HEK293 (cell line): ENCODE data around the gene ANKRD1.

Experiments used
- CTCF ChIA-PET: fragments of 350-600 bp; formaldehyde crosslinking; extraction: SDS; loops from one replicate; lab custom pipeline; 2021; ENCODE audit warnings: antibody characterized with exemption; lab: Yijun Ruan, JAX
- POLR2A ChIA-PET: fragments of 300-600 bp; formaldehyde crosslinking; extraction: SDS; loops from one replicate; lab custom pipeline; 2020; ENCODE audit warnings: antibody characterized with exemption, inconsistent platforms; lab: Yijun Ruan, JAX
- H3K27ac ChIP-seq: fragments of 200-500 bp; sonication (Bioruptor generic); 2 replicates; pipeline ENCODE4 v1.5.1; 2014; ENCODE audit warnings: low read depth, low read length, control low read depth, inconsistent platforms; ENCODE audit errors: extremely low read depth
- H3K36me3 ChIP-seq, 2 experiments: fragments of 200-500 bp in 1 of 2; sonication (Bioruptor generic) in 1 of 2; 1 replicate in 1 of 2; 2 replicates in 1 of 2; pipeline ENCODE4 v1.5.1; 2014 to 2017; ENCODE audit warnings: inconsistent platforms in 2 of 2, low read length in 2 of 2; ENCODE audit not compliant: control insufficient read depth in 2 of 2, insufficient read depth in 1 of 2
- H3K4me1 ChIP-seq: fragments of 200-500 bp; sonication (Bioruptor generic); 2 replicates; pipeline ENCODE4 v1.5.1; 2014; ENCODE audit warnings: mild to moderate bottlenecking, low read length, inconsistent platforms; ENCODE audit not compliant: control insufficient read depth, insufficient read depth
- H3K4me3 ChIP-seq: 2 replicates; pipeline ENCODE4 v1.5.1; 2011; ENCODE audit warnings: low read depth, mild to moderate bottlenecking, control low read depth, low read length, moderate library complexity
- H3K9me3 ChIP-seq: fragments of 200-500 bp; sonication (Bioruptor generic); 2 replicates; pipeline ENCODE4 v1.5.1; 2014; ENCODE audit warnings: low read depth, low read length, inconsistent platforms; ENCODE audit not compliant: control insufficient read depth, insufficient read depth
- KLF7 ChIP-seq: fragments of 450-650 bp; formaldehyde crosslinking; IDR thresholded peaks from 2 replicates; pipeline ENCODE4 v1.5.1; 2016; ENCODE audit warnings: missing biosample characterization, missing genetic modification characterization, borderline replicate concordance
- OVOL3 ChIP-seq: fragments of 450-650 bp; formaldehyde crosslinking; IDR thresholded peaks from 2 replicates; pipeline ENCODE4 v1.5.1; 2016; ENCODE audit warnings: missing biosample characterization, missing genetic modification characterization
- SCRT2 ChIP-seq: fragments of 450-650 bp; formaldehyde crosslinking; IDR thresholded peaks from 2 replicates; pipeline ENCODE4 v1.5.1; 2016; ENCODE audit warnings: missing biosample characterization, missing genetic modification characterization
- SP7 ChIP-seq: fragments of 450-650 bp; formaldehyde crosslinking; IDR thresholded peaks from 2 replicates; pipeline ENCODE4 v1.5.1; 2016; ENCODE audit warnings: missing biosample characterization, missing genetic modification characterization
- ZBTB44 ChIP-seq: fragments of 450-650 bp; IDR thresholded peaks from 2 replicates; pipeline ENCODE4 v1.5.1; 2018; ENCODE audit warnings: missing biosample characterization, mild to moderate bottlenecking, missing genetic modification characterization
- ZBTB6 ChIP-seq: fragments of 450-650 bp; formaldehyde crosslinking; IDR thresholded peaks from 2 replicates; pipeline ENCODE4 v1.5.1; 2017; ENCODE audit warnings: missing biosample characterization, missing genetic modification characterization
- ZNF114 ChIP-seq: fragments of 450-650 bp; formaldehyde crosslinking; IDR thresholded peaks from 2 replicates; pipeline ENCODE4 v1.5.0; 2017; ENCODE audit warnings: missing biosample characterization, missing genetic modification characterization
- ZNF214 ChIP-seq: fragments of 450-650 bp; formaldehyde crosslinking; IDR thresholded peaks from 2 replicates; pipeline ENCODE4 v1.5.1; 2017; ENCODE audit warnings: missing biosample characterization, mild to moderate bottlenecking, missing genetic modification characterization, borderline replicate concordance
- ZNF248 ChIP-seq: fragments of 450-650 bp; formaldehyde crosslinking; IDR thresholded peaks from 2 replicates; pipeline ENCODE4 v1.5.1; 2017; ENCODE audit warnings: missing biosample characterization, missing genetic modification characterization
- ZNF274 ChIP-seq, 2 experiments: fragments of 200-500 bp in 1 of 2; fragments of 450-650 bp in 1 of 2; sonication (Bioruptor generic) in 1 of 2; formaldehyde crosslinking in 1 of 2; IDR thresholded peaks; 2 replicates each; pipeline versions ENCODE4 v1.5.1 to v1.6.1; 2014 to 2016; ENCODE audit warnings: borderline replicate concordance in 1 of 2, inconsistent platforms in 1 of 2, low read length in 1 of 2, missing biosample characterization in 1 of 2, missing genetic modification characterization in 1 of 2
- ZNF394 ChIP-seq: fragments of 450-650 bp; formaldehyde crosslinking; IDR thresholded peaks from 2 replicates; pipeline ENCODE4 v1.5.1; 2016; ENCODE audit warnings: missing biosample characterization, missing genetic modification characterization, mild to moderate bottlenecking, moderate library complexity, borderline replicate concordance
- ZNF433 ChIP-seq: fragments of 450-650 bp; formaldehyde crosslinking; IDR thresholded peaks from 2 replicates; pipeline ENCODE4 v1.5.1; 2016; ENCODE audit warnings: missing biosample characterization, missing genetic modification characterization, low read depth
- ZNF624 ChIP-seq: fragments of 450-650 bp; formaldehyde crosslinking; IDR thresholded peaks from 2 replicates; pipeline ENCODE4 v1.5.1; 2017; ENCODE audit warnings: missing biosample characterization, missing genetic modification characterization
- ZNF645 ChIP-seq: fragments of 450-650 bp; formaldehyde crosslinking; IDR thresholded peaks from 2 replicates; pipeline ENCODE4; 2016; ENCODE audit warnings: missing biosample characterization, missing genetic modification characterization
- ZNF677 ChIP-seq: fragments of 450-650 bp; IDR thresholded peaks from 2 replicates; pipeline ENCODE4 v1.5.0; 2018; ENCODE audit warnings: missing biosample characterization, mild to moderate bottlenecking, missing genetic modification characterization, moderate library complexity
- ZSCAN30 ChIP-seq: fragments of 450-650 bp; IDR thresholded peaks from 2 replicates; pipeline ENCODE4 v1.5.1; 2018; ENCODE audit warnings: missing biosample characterization, mild to moderate bottlenecking, missing genetic modification characterization, moderate library complexity
- TF ChIP-seq, protein P1 (sequence below): fragments of 450-650 bp; formaldehyde crosslinking; IDR thresholded peaks from 2 replicates; pipeline ENCODE4 v1.5.1; 2016; ENCODE audit warnings: missing biosample characterization, missing genetic modification characterization
- TF ChIP-seq, protein P2 (sequence below): fragments of 450-650 bp; formaldehyde crosslinking; IDR thresholded peaks from 2 replicates; pipeline ENCODE4 v1.5.1; 2016; ENCODE audit warnings: missing biosample characterization, missing genetic modification characterization
- TF ChIP-seq, protein P3 (sequence below): fragments of 450-650 bp; formaldehyde crosslinking; IDR thresholded peaks from 2 replicates; pipeline ENCODE4 v1.5.1; 2016; ENCODE audit warnings: missing biosample characterization, missing genetic modification characterization
- TF ChIP-seq, protein P4 (sequence below): fragments of 450-650 bp; formaldehyde crosslinking; IDR thresholded peaks from 2 replicates; pipeline ENCODE4 v1.5.1; 2016; ENCODE audit warnings: missing biosample characterization, missing genetic modification characterization

Gene ANKRD1

GRCh38 chr10:90916392-90917237 lies 4.3 kb downstream of the ANKRD1 start:
- TF ChIP-seq ZNF274 (IDR thresholded peaks at IDR 0.05; ENCODE audit: low read length): no peak
- no peak for TF ChIP-seq ZNF274 (tag by site-specific recombination; IDR thresholded peaks at IDR 0.05; ENCODE audit: borderline replicate concordance)
- no peak for TF ChIP-seq ZSCAN30
- TF ChIP-seq ZNF624 (tag by site-specific recombination): no peak
- TF ChIP-seq, protein P1, sequence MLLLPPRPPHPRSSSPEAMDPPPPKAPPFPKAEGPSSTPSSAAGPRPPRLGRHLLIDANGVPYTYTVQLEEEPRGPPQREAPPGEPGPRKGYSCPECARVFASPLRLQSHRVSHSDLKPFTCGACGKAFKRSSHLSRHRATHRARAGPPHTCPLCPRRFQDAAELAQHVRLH (tag by site-specific recombination): no peak
- TF ChIP-seq ZNF248 (tag by site-specific recombination): no peak
- no peak for TF ChIP-seq ZNF433
- TF ChIP-seq, protein P2, sequence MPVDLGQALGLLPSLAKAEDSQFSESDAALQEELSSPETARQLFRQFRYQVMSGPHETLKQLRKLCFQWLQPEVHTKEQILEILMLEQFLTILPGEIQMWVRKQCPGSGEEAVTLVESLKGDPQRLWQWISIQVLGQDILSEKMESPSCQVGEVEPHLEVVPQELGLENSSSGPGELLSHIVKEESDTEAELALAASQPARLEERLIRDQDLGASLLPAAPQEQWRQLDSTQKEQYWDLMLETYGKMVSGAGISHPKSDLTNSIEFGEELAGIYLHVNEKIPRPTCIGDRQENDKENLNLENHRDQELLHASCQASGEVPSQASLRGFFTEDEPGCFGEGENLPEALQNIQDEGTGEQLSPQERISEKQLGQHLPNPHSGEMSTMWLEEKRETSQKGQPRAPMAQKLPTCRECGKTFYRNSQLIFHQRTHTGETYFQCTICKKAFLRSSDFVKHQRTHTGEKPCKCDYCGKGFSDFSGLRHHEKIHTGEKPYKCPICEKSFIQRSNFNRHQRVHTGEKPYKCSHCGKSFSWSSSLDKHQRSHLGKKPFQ (tag by site-specific recombination): no peak
- no peak for TF ChIP-seq SP7
- no peak for TF ChIP-seq SCRT2 (tag by site-specific recombination)
- TF ChIP-seq ZNF394 (tag by site-specific recombination): no peak
- TF ChIP-seq, all 188 proteins: peak for 0
- Histone ChIP-seq H3K36me3 (no peaks in the 10 kb centered on the region), H3K4me3 (no peak overlapping the region), H3K9me3 (no peaks in the 10 kb centered on the region), H3K4me1 (peaks cover 6% of the 10 kb centered on the region; the same call in 1 of the 2 replicates), H3K27ac (no peak overlapping the region)
- ChIA-PET CTCF (interaction anchor here (1.4 to 3.2 kb wide), 2 partner anchors 89 to 126 kb away, joined by 5 to 12 read pairs; no protein-coding TSS in a partner anchor), POLR2A (interaction anchor here (1.0 kb wide), 1 partner anchor 246 kb away, joined by 5 read pairs; no protein-coding TSS in a partner anchor)

DNA sequence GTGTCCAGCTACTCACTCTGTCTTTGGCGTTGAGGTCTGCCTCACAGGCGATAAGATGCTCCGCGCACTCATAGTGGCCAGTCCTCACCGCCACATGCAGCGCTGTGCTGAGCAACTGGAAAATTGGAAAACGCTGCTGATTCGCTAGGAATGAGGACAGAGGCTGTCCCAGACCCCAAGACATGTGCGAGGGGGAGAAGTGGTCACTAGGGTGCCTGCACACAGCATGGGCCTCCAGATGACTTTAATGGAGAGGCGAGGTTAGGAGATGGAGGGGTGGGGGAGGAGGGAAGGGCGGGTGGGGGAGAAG lies 5.2 kb downstream of the ANKRD1 start:
- Histone ChIP-seq H3K36me3 (no peaks in the 10 kb centered on the region), H3K4me3 (no peak overlapping the region), H3K27ac (no peak overlapping the region), H3K9me3 (no peaks in the 10 kb centered on the region), H3K4me1 (peaks cover 6% of the 10 kb centered on the region; the same call in 1 of the 2 replicates)
- POLR2A ChIA-PET: no interaction called here
- CTCF ChIA-PET: interaction anchor here (3.2 to 6.4 kb wide), 2 partner anchors 54 to 90 kb away, joined by 12 to 38 read pairs; no protein-coding TSS in a partner anchor
- TF ChIP-seq ZNF114 (tag by site-specific recombination) (no peak), KLF7 (no peak), OVOL3 (tag by site-specific recombination) (no peak), ZBTB6 (tag by site-specific recombination) (no peak), ZBTB44 (tag by site-specific recombination) (no peak), ZNF645 (no peak), ZNF677 (tag by site-specific recombination) (no peak), ZNF214 (tag by site-specific recombination) (no peak)
- TF ChIP-seq, protein P3, sequence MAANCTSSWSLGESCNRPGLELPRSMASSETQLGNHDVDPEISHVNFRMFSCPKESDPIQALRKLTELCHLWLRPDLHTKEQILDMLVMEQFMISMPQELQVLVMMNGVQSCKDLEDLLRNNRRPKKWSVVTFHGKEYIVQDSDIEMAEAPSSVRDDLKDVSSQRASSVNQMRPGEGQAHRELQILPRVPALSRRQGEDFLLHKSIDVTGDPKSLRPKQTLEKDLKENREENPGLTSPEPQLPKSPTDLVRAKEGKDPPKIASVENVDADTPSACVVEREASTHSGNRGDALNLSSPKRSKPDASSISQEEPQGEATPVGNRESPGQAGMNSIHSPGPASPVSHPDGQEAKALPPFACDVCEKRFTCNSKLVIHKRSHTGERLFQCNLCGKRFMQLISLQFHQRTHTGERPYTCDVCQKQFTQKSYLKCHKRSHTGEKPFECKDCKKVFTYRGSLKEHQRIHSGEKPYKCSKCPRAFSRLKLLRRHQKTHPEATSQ: no peak
- TF ChIP-seq, protein P4, sequence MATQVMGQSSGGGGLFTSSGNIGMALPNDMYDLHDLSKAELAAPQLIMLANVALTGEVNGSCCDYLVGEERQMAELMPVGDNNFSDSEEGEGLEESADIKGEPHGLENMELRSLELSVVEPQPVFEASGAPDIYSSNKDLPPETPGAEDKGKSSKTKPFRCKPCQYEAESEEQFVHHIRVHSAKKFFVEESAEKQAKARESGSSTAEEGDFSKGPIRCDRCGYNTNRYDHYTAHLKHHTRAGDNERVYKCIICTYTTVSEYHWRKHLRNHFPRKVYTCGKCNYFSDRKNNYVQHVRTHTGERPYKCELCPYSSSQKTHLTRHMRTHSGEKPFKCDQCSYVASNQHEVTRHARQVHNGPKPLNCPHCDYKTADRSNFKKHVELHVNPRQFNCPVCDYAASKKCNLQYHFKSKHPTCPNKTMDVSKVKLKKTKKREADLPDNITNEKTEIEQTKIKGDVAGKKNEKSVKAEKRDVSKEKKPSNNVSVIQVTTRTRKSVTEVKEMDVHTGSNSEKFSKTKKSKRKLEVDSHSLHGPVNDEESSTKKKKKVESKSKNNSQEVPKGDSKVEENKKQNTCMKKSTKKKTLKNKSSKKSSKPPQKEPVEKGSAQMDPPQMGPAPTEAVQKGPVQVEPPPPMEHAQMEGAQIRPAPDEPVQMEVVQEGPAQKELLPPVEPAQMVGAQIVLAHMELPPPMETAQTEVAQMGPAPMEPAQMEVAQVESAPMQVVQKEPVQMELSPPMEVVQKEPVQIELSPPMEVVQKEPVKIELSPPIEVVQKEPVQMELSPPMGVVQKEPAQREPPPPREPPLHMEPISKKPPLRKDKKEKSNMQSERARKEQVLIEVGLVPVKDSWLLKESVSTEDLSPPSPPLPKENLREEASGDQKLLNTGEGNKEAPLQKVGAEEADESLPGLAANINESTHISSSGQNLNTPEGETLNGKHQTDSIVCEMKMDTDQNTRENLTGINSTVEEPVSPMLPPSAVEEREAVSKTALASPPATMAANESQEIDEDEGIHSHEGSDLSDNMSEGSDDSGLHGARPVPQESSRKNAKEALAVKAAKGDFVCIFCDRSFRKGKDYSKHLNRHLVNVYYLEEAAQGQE (tag by site-specific recombination): no peak
- TF ChIP-seq, protein P2 (tag by site-specific recombination): no peak
